HEK293 (cell line): ENCODE measurements around the gene ERF.
A peak's percentile ranks its signal among the peaks of the same experiment; 100 is the strongest.

Source experiments
- GLI4 ChIP-seq: fragments of 450-650 bp; formaldehyde crosslinking; IDR thresholded peaks from 2 replicates; pipeline ENCODE4 v1.5.1; 2016; ENCODE audit warnings: missing biosample characterization, missing genetic modification characterization
- GLIS1 ChIP-seq: fragments of 450-650 bp; formaldehyde crosslinking; IDR thresholded peaks from 2 replicates; pipeline ENCODE4 v1.5.1; 2016; ENCODE audit warnings: missing biosample characterization, missing genetic modification characterization
- HOXD13 ChIP-seq: sonication (generic); formaldehyde crosslinking; IDR thresholded peaks from 2 replicates; pipeline ENCODE4 v1.8.0; 2022; ENCODE audit warnings: missing genetic modification reagents, borderline replicate concordance
- KLF17 ChIP-seq: fragments of 450-650 bp; formaldehyde crosslinking; IDR thresholded peaks from 2 replicates; pipeline ENCODE4 v1.5.1; 2016; ENCODE audit warnings: missing biosample characterization, missing genetic modification characterization
- KLF8 ChIP-seq: fragments of 450-650 bp; formaldehyde crosslinking; IDR thresholded peaks from 2 replicates; pipeline ENCODE4 v1.5.1; 2016; ENCODE audit warnings: missing biosample characterization, missing genetic modification characterization
- OSR2 ChIP-seq: fragments of 450-650 bp; formaldehyde crosslinking; IDR thresholded peaks from 2 replicates; pipeline ENCODE4 v1.5.1; 2016; ENCODE audit warnings: missing biosample characterization, missing genetic modification characterization
- OVOL3 ChIP-seq: fragments of 450-650 bp; formaldehyde crosslinking; IDR thresholded peaks from 2 replicates; pipeline ENCODE4 v1.5.1; 2016; ENCODE audit warnings: missing biosample characterization, missing genetic modification characterization
- SP3 ChIP-seq: fragments of 450-650 bp; formaldehyde crosslinking; IDR thresholded peaks from 2 replicates; pipeline ENCODE4 v1.5.1; 2016; ENCODE audit warnings: missing biosample characterization, missing genetic modification characterization
- TSHZ1 ChIP-seq: fragments of 450-650 bp; formaldehyde crosslinking; IDR thresholded peaks from 2 replicates; pipeline ENCODE4 v1.5.1; 2016; ENCODE audit warnings: missing biosample characterization, missing genetic modification characterization, borderline replicate concordance
- ZBTB20 ChIP-seq: fragments of 450-650 bp; formaldehyde crosslinking; IDR thresholded peaks from 2 replicates; pipeline ENCODE4 v1.5.1; 2016; ENCODE audit warnings: missing biosample characterization, missing genetic modification characterization
- ZBTB48 ChIP-seq: fragments of 450-650 bp; formaldehyde crosslinking; IDR thresholded peaks from 2 replicates; pipeline ENCODE4 v1.5.1; 2016; ENCODE audit warnings: missing biosample characterization, missing genetic modification characterization
- ZEB2 ChIP-seq: fragments of 450-650 bp; formaldehyde crosslinking; IDR thresholded peaks from 2 replicates; pipeline ENCODE4 v1.5.1; 2016; ENCODE audit warnings: missing biosample characterization, missing genetic modification characterization
- ZFP41 ChIP-seq: fragments of 450-650 bp; formaldehyde crosslinking; IDR thresholded peaks from 2 replicates; pipeline ENCODE4 v1.5.1; 2016; ENCODE audit warnings: missing biosample characterization, missing genetic modification characterization, borderline replicate concordance
- ZNF18 ChIP-seq: fragments of 450-650 bp; formaldehyde crosslinking; IDR thresholded peaks from 2 replicates; pipeline ENCODE4 v1.5.1; 2016; ENCODE audit warnings: missing biosample characterization, missing genetic modification characterization
- ZNF211 ChIP-seq: fragments of 450-650 bp; formaldehyde crosslinking; IDR thresholded peaks from 2 replicates; pipeline ENCODE4 v1.5.1; 2016; ENCODE audit warnings: low read depth, missing biosample characterization, missing genetic modification characterization
- ZNF23 ChIP-seq: fragments of 450-650 bp; formaldehyde crosslinking; IDR thresholded peaks from 2 replicates; pipeline ENCODE4 v1.5.1; 2016; ENCODE audit warnings: missing biosample characterization, missing genetic modification characterization, borderline replicate concordance
- ZNF24 ChIP-seq: fragments of 450-650 bp; formaldehyde crosslinking; IDR thresholded peaks from 2 replicates; pipeline ENCODE4 v1.5.1; 2016; ENCODE audit warnings: missing biosample characterization, missing genetic modification characterization
- ZNF335 ChIP-seq: fragments of 450-650 bp; formaldehyde crosslinking; conservative IDR thresholded peaks from 2 replicates; pipeline ENCODE4 v1.5.1; 2016; ENCODE audit warnings: missing biosample characterization, missing genetic modification characterization
- ZNF404 ChIP-seq: fragments of 450-650 bp; formaldehyde crosslinking; IDR thresholded peaks from 2 replicates; pipeline ENCODE4 v1.5.1; 2017; ENCODE audit warnings: missing biosample characterization, missing genetic modification characterization
- ZNF473 ChIP-seq: fragments of 450-650 bp; formaldehyde crosslinking; IDR thresholded peaks from 2 replicates; pipeline ENCODE4 v1.5.1; 2017; ENCODE audit warnings: missing biosample characterization, missing genetic modification characterization
- ZNF514 ChIP-seq: fragments of 450-650 bp; formaldehyde crosslinking; IDR thresholded peaks from 2 replicates; pipeline ENCODE4 v1.5.1; 2016; ENCODE audit warnings: missing biosample characterization, missing genetic modification characterization
- ZNF530 ChIP-seq: fragments of 450-650 bp; formaldehyde crosslinking; IDR thresholded peaks from 2 replicates; pipeline ENCODE4 v1.5.1; 2016; ENCODE audit warnings: low read depth, missing biosample characterization, missing genetic modification characterization
- ZNF555 ChIP-seq: fragments of 450-650 bp; formaldehyde crosslinking; conservative IDR thresholded peaks from 2 replicates; pipeline ENCODE4 v1.5.1; 2017; ENCODE audit warnings: missing biosample characterization, mild to moderate bottlenecking, missing genetic modification characterization, inconsistent platforms
- ZNF558 ChIP-seq: fragments of 450-650 bp; formaldehyde crosslinking; IDR thresholded peaks from 2 replicates; pipeline ENCODE4 v1.5.1; 2016; ENCODE audit warnings: missing biosample characterization, missing genetic modification characterization
- ZNF610 ChIP-seq: fragments of 450-650 bp; formaldehyde crosslinking; IDR thresholded peaks from 2 replicates; pipeline ENCODE4 v1.5.1; 2016; ENCODE audit warnings: missing biosample characterization, missing genetic modification characterization, borderline replicate concordance
- ZNF624 ChIP-seq: fragments of 450-650 bp; formaldehyde crosslinking; IDR thresholded peaks from 2 replicates; pipeline ENCODE4 v1.5.1; 2017; ENCODE audit warnings: missing biosample characterization, missing genetic modification characterization
- ZNF692 ChIP-seq: fragments of 450-650 bp; formaldehyde crosslinking; IDR thresholded peaks from 2 replicates; pipeline ENCODE4 v1.5.1; 2016; ENCODE audit warnings: missing biosample characterization, missing genetic modification characterization
- ZNF701 ChIP-seq: fragments of 450-650 bp; formaldehyde crosslinking; IDR thresholded peaks from 2 replicates; pipeline ENCODE4 v1.5.1; 2016; ENCODE audit warnings: missing biosample characterization, missing genetic modification characterization
- ZNF791 ChIP-seq: fragments of 450-650 bp; formaldehyde crosslinking; IDR thresholded peaks from 2 replicates; pipeline ENCODE4 v1.5.1; 2016; ENCODE audit warnings: missing biosample characterization, missing genetic modification characterization
- ZNF830 ChIP-seq: fragments of 450-650 bp; IDR thresholded peaks from 2 replicates; pipeline ENCODE4 v1.5.0; 2018; ENCODE audit warnings: missing biosample characterization, missing genetic modification characterization, low read depth, mild to moderate bottlenecking, moderate library complexity
- ZSCAN18 ChIP-seq: fragments of 450-650 bp; formaldehyde crosslinking; IDR thresholded peaks from 2 replicates; pipeline ENCODE4 v1.5.1; 2016; ENCODE audit warnings: missing biosample characterization, missing genetic modification characterization

The ERF gene

GRCh38 chr19:42284591-42285341 lies 29.8 kb upstream of the ERF start (continued):
- TF ChIP-seq TSHZ1 (tag by site-specific recombination) = no peak
- TF ChIP-seq ZNF830 (tag by site-specific recombination) = no peak
- no peak for TF ChIP-seq ZNF211
- TF ChIP-seq ZNF692 (tag by site-specific recombination) = peak; percentile 51; the same call in 1 of the 2 replicates
- no peak for TF ChIP-seq ZNF530 (tag by site-specific recombination)
- TF ChIP-seq GLI4 (tag by site-specific recombination) = no peak
- TF ChIP-seq ZNF701 (tag by site-specific recombination) = no peak
- peak; percentile 65; the same call in 1 of the 2 replicates for TF ChIP-seq ZEB2 (tag by site-specific recombination)
- TF ChIP-seq ZNF23 (tag by site-specific recombination) = no peak
- no peak for TF ChIP-seq SP3 (tag by site-specific recombination)
- no peak for TF ChIP-seq ZNF24 (tag by site-specific recombination)
- TF ChIP-seq ZNF555 (tag by site-specific recombination) = no peak
- no peak for TF ChIP-seq OSR2 (tag by site-specific recombination)
- TF ChIP-seq ZBTB48 (tag by site-specific recombination) = peak; percentile 54; the same call in 1 of the 2 replicates
- TF ChIP-seq ZNF335 (tag by site-specific recombination) = peak; percentile 76
- TF ChIP-seq GLIS1 (tag by site-specific recombination) = peak; percentile 71
- no peak for TF ChIP-seq ZNF610 (tag by site-specific recombination)
- no peak for TF ChIP-seq ZNF624
- peak; percentile 32; the same call in 1 of the 2 replicates for TF ChIP-seq KLF17 (tag by site-specific recombination)
- no peak for TF ChIP-seq OVOL3 (tag by site-specific recombination)
- TF ChIP-seq ZNF18 (tag by site-specific recombination) = no peak
- no peak for TF ChIP-seq ZNF558
- TF ChIP-seq ZNF473 (tag by site-specific recombination) = no peak
- no peak for TF ChIP-seq ZNF404 (tag by site-specific recombination)
- no peak for TF ChIP-seq ZSCAN18 (tag by site-specific recombination)
- peak; percentile 66; the same call in 1 of the 2 replicates for TF ChIP-seq KLF8
- TF ChIP-seq ZNF791 (tag by site-specific recombination) = no peak
- TF ChIP-seq ZNF514 (tag by site-specific recombination) = no peak
- TF ChIP-seq HOXD13 (CRISPR knock-in tag) = no peak
- TF ChIP-seq ZBTB20 (tag by site-specific recombination) = peak; percentile 95
- no peak for TF ChIP-seq ZFP41 (tag by site-specific recombination)
